Dendritic cell treated with granulocyte-macrophage colony-stimulating factor and Interleukin-4, amounts not matched to agents 40 ng/mL and 50 ng/mL, for 4 days (primary cell): ENCODE data around the gene PTPRN2.
"Not testable (repeated sequence)": the region's sequence is repeated elsewhere in the genome, so short reads cannot be mapped to it uniquely, and the experiment has no call there.

Source experiments
- H3K27ac Mint-ChIP-seq: one replicate; pipeline ENCODE4 v1.8.0; 2022; ENCODE audit warnings: mild to moderate bottlenecking, mixed read lengths
- H3K27me3 Mint-ChIP-seq: one replicate; pipeline ENCODE4 v1.8.0; 2022; ENCODE audit warnings: mild to moderate bottlenecking, mixed read lengths
- H3K36me3 Mint-ChIP-seq: one replicate; pipeline ENCODE4 v1.8.0; 2022; ENCODE audit warnings: low read depth, mixed read lengths
- H3K4me1 Mint-ChIP-seq: one replicate; pipeline ENCODE4 v1.8.0; 2022; ENCODE audit warnings: low read depth, mixed read lengths
- H3K4me3 Mint-ChIP-seq: one replicate; pipeline ENCODE4 v1.8.0; 2022; ENCODE audit warnings: mild to moderate bottlenecking, moderate library complexity, mixed read lengths
- H3K9me3 Mint-ChIP-seq: one replicate; pipeline ENCODE4 v1.8.0; 2022; ENCODE audit warnings: mixed read lengths
- intact Hi-C: fragments of 100-400 bp; cut with micrococcal nuclease; formaldehyde crosslinking; loops from one replicate; pipeline ENCODE4 v1.15.0; 2022

PTPRN2 gene

DNA sequence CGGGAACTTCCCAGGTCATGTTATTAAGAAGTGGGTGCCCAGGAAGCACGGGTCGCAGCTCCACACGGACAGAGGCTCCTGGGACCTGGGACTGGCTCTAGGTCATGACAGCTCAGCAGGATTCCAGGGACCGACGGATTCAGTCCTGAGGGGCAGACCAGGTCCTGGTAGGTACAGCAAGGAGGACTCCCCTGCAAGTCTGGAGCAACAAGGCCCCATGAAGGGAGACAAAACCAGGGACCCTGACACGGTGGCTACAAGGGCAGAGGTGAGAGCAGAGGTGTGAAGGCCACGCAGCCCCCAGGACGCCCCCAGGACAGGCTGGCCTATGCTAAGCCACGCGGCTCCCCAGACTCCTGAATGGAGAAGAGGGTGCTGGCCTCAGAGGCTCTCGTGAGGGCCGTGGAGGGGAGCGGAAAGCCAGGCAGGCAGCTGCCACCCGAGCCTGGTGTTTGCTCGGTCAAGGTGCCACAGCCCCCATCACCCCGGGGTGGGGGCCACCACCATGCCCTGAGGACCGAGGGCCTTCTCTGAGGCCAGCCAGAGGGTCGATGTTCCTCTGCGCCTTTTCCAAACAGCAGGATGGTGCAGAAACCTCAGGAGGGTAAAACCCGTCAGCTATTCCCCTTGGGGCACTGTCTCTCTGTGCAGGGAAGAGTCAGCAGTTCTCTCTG is 348.9 kb downstream of the PTPRN2 start:
- no peaks in the 10 kb centered on the region for H3K27me3 Mint-ChIP-seq
- no peaks in the 10 kb centered on the region for H3K4me1 Mint-ChIP-seq
- intact Hi-C loops = no loop called here
- no peak overlapping the region for H3K27ac Mint-ChIP-seq
- H3K9me3 Mint-ChIP-seq = peaks cover 43% of the 10 kb centered on the region
- H3K4me3 Mint-ChIP-seq = no peak overlapping the region
- no peaks in the 10 kb centered on the region for H3K36me3 Mint-ChIP-seq

DNA sequence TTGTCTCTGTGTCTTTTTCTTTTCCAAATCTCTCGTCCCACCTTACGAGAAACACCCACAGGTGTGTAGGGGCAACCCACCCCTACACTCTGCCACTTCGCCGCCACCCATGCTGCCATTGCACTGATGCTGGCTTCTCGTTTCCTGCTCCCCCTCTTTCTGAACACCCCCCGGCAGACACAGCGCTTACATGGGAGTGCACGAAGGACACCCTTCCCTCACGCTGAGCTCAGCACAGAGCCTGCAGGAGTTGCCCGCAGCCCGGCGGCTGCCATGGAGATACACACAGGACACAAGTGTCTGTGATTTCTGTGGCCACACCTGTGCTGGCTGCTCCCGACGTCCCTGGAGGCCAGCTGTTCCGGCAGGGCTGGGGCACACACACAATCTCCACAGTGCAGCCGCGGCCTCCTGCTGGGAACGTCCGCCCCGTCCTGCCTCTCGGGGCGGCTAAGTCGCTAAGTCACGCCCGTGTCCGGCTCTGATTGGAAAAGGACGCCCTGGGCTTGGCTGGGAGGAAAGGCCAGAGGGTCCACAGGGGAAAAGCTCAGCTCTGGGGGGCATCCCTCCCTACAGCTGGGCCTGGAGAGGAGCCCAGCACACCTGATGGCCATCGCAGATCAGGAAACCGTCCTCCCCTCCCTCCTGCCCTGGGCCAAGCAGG is 349.8 kb downstream of the PTPRN2 start:
- H3K9me3 Mint-ChIP-seq = peaks cover 50% of the 10 kb centered on the region
- no peaks in the 10 kb centered on the region for H3K4me1 Mint-ChIP-seq
- intact Hi-C loops = no loop called here
- no peaks in the 10 kb centered on the region for H3K36me3 Mint-ChIP-seq
- H3K27ac Mint-ChIP-seq = no peak overlapping the region
- no peaks in the 10 kb centered on the region for H3K27me3 Mint-ChIP-seq
- no peak overlapping the region for H3K4me3 Mint-ChIP-seq

DNA sequence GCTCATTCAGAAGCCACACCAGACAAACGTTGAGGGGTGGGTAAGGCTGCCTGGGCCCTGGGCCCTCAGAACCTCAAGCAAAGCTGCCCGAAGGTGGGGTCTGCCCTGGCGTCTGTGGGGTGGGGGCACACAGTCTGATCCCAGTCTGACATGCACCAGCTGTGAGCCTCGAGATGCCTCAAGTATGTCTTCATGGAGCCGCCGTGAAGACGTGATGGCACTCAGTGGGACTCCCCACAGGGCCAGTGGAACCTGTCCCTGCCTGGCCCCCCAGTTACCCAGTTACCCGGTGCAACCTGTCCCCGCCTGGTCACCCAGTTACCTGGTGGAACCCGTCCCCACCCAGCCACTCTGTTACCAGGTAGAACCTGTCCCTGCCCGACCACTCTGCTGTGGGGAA is 351.2 kb downstream of the PTPRN2 start:
- H3K36me3 Mint-ChIP-seq = no peaks in the 10 kb centered on the region
- intact Hi-C loops = no loop called here
- no peaks in the 10 kb centered on the region for H3K4me1 Mint-ChIP-seq
- no peak overlapping the region for H3K4me3 Mint-ChIP-seq
- H3K27me3 Mint-ChIP-seq = no peaks in the 10 kb centered on the region
- no peak overlapping the region for H3K27ac Mint-ChIP-seq
- H3K9me3 Mint-ChIP-seq = peaks cover 59% of the 10 kb centered on the region

DNA sequence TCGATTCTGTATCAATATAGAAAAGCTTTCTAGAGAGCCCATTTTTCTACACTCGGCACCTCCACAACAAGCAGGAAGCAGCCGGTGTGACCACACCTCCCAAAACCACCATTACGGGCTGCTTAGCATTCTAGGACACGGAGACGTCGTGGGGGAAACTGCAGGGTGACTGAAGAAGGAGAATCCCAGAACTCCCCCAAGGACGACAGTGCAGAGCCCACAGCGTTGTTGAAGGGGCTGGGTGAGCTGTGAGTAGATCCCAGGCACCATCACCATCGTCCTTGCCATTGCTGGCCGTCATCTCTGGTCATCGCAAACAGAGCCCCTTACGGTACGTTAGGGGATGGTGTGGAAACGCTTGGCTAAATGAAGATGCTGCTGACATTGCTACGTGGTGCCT is 351.8 kb downstream of the PTPRN2 start:
- Mint-ChIP-seq H3K4me3 (no peak overlapping the region), H3K27ac (no peak overlapping the region), H3K36me3 (no peaks in the 10 kb centered on the region), H3K4me1 (no peaks in the 10 kb centered on the region), H3K9me3 (peaks cover 65% of the 10 kb centered on the region), H3K27me3 (no peaks in the 10 kb centered on the region)
- intact Hi-C loops = no loop called here

DNA sequence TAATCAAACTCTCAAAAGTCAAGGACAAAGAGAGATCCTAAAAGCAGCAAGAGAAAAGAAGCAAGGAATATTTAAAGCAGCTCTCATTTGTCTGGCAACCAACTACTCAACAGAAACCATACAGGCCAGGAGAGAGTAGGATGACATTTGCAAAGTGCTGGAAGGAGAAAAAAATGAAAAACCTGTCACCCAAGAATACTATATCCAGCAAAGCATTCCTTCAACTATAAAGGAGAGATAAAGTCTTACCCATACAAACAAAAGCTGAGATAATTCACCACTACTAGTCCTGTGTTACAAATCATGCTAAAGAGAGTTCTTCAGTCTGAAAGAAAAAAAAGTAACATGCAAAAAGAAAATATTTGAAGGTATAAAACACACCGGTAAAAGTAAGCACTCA is 357.7 kb downstream of the PTPRN2 start:
- intact Hi-C loops = no loop called here
- peaks cover 60% of the 10 kb centered on the region for H3K9me3 Mint-ChIP-seq
- no peak overlapping the region for H3K4me3 Mint-ChIP-seq
- H3K27ac Mint-ChIP-seq = no peak overlapping the region
- H3K27me3 Mint-ChIP-seq = no peaks in the 10 kb centered on the region
- no peaks in the 10 kb centered on the region for H3K36me3 Mint-ChIP-seq
- H3K4me1 Mint-ChIP-seq = no peaks in the 10 kb centered on the region

DNA sequence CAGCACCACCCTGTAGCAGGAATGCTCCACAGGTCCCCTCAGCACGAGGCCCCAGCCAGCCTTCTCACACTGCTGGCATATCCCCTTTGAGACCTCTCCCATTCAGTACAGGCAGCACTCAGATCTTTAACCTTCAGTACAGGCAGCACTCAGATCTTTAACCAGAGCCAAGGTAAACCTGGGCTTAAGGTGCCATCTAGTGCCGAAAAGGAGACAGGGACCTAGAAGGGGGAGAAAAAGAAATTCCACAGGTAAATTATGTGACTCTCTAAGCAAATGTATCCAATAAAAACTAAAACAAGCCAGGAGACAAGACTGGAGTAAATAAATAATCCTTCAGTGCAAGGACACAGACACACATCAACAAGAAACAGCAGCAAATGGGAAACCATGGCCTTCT is 358.6 kb downstream of the PTPRN2 start:
- Mint-ChIP-seq H3K27me3 (no peaks in the 10 kb centered on the region), H3K36me3 (no peaks in the 10 kb centered on the region), H3K4me1 (no peaks in the 10 kb centered on the region), H3K27ac (no peak overlapping the region), H3K4me3 (no peak overlapping the region), H3K9me3 (peaks cover 55% of the 10 kb centered on the region)
- intact Hi-C loops = no loop called here

DNA sequence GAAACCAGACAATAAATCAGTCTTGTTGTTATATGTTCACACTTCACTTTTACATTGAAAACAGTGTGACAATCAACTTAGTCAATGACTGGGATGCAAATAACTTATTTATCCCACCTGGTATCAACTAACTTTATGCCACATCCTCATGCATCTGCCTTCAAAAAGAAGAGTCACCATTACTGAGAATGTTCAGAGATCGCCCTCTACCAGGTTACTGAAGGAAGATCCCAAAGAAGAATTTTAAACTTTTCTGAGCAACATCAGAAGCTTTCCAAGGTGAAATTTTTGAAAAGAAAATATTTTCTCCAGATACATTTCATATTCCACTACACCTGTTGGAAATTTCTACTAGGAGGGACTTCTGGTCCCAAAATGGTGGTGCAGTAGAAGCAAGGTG is 359.5 kb downstream of the PTPRN2 start:
- intact Hi-C loops = no loop called here
- H3K4me1 Mint-ChIP-seq = no peaks in the 10 kb centered on the region
- H3K4me3 Mint-ChIP-seq = no peak overlapping the region
- no peaks in the 10 kb centered on the region for H3K27me3 Mint-ChIP-seq
- H3K9me3 Mint-ChIP-seq = peaks cover 46% of the 10 kb centered on the region
- no peaks in the 10 kb centered on the region for H3K36me3 Mint-ChIP-seq
- no peak overlapping the region for H3K27ac Mint-ChIP-seq

DNA sequence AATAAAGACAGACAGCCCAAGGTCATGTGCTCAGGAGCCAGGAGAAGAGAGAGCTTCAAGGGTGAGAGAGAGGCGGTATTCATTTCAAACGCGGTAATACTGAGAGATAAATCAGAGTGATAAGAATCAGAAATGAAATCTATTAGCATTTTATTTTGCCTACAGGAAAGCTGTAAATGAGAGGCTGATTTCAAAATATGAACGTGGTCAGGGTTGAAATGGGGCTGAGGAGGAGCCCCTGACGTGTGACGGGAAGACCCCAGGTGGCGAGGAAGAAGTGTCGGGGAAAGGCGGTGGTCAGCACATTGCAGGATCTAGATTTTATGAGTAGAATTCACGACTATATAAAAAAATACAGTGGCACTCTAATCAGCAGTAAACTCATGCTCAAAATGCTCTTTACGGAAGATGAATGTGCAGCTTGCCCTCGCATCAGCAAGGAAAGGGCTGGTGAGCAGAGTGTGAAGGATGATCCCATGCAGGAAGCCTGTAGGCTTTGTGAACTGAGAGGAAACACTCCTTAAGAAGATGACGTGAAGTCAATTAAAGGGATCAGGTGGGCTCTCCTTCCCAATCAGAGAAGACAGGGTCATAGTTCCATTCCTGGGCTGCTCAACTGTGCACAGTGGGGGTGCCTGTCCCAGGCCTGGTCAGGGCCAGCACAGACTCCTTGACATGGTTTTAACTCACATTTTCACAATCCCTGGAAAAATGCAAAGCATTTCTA is 360.2 kb downstream of the PTPRN2 start:
- no peaks in the 10 kb centered on the region for H3K27me3 Mint-ChIP-seq

DNA sequence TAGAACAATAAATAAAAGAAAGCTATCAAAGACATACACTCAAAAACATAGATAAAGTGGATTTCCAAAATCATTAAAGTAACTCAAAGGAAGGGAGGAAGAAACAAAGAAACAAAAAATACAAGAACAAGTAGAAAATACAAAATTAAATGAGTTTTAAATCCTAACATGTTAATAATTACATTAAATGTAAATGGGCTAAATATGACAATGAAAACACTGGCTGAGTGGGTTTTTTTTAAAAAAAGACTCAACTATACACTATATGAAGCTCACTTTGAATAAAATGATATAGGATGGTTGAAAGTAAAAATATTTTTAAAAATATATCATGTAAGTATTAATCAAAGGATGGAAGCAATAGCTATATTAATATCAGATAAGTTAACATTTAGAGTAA is 371.4 kb downstream of the PTPRN2 start:
- Mint-ChIP-seq H3K4me1 (no peaks in the 10 kb centered on the region), H3K27ac (no peak overlapping the region), H3K27me3 (no peaks in the 10 kb centered on the region), H3K4me3 (no peak overlapping the region), H3K36me3 (no peaks in the 10 kb centered on the region), H3K9me3 (peaks cover 51% of the 10 kb centered on the region)
- intact Hi-C loops = no loop called here

More for the DNA sequence above, 360.2 kb downstream of the PTPRN2 start:
- Mint-ChIP-seq H3K4me3 (no peak overlapping the region), H3K4me1 (no peaks in the 10 kb centered on the region), H3K9me3 (peaks cover 50% of the 10 kb centered on the region), H3K36me3 (no peaks in the 10 kb centered on the region), H3K27ac (no peak overlapping the region)
- intact Hi-C loops = no loop called here

DNA sequence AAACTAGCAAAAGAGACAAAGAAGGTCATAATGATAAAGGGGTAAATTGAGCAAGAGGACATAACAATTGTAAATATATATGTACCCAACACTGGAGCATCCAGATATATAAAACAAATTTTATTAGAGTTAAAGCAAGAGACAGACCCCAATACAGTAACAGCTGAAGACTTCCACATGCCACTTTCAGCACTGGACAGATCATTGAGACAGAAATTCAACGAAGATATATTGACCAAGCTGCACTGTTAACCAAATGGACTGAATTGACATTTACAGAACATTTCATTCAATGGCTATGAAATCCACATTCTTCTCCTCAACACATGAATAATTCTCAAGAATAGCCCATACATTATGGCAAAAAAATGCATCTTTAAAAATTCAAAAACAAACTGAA is 378.2 kb downstream of the PTPRN2 start:
- H3K27me3 Mint-ChIP-seq = peaks cover 2% of the 10 kb centered on the region
- H3K27ac Mint-ChIP-seq = no peak overlapping the region
- peaks cover 48% of the 10 kb centered on the region for H3K9me3 Mint-ChIP-seq
- no peaks in the 10 kb centered on the region for H3K4me1 Mint-ChIP-seq
- H3K36me3 Mint-ChIP-seq = no peaks in the 10 kb centered on the region
- intact Hi-C loops = no loop called here
- no peak overlapping the region for H3K4me3 Mint-ChIP-seq

DNA sequence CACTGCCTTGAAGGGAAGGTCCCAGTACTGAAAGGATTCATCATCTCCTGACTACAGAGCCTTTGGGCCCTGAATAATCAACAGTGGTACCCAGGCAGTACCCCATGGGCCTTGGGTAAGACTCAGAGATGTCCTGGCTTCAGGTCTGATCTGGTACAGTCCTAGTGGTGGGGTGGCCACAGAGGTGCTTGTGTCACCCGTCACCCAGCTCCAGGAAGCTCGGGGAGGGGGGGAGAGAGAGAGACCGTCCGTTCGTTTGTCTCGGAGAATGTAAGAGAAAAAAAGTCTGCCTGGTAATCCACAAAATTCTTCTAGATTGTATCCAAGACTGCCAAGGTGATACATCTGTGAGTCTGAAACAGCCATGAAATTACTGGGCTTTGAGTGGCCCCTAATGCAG is 381.3 kb downstream of the PTPRN2 start:
- H3K4me3 Mint-ChIP-seq = no peak overlapping the region
- H3K27me3 Mint-ChIP-seq = peaks cover 9% of the 10 kb centered on the region
- H3K9me3 Mint-ChIP-seq = peaks cover 41% of the 10 kb centered on the region
- no peaks in the 10 kb centered on the region for H3K36me3 Mint-ChIP-seq
- no peaks in the 10 kb centered on the region for H3K4me1 Mint-ChIP-seq
- no peak overlapping the region for H3K27ac Mint-ChIP-seq
- intact Hi-C loops = no loop called here

DNA sequence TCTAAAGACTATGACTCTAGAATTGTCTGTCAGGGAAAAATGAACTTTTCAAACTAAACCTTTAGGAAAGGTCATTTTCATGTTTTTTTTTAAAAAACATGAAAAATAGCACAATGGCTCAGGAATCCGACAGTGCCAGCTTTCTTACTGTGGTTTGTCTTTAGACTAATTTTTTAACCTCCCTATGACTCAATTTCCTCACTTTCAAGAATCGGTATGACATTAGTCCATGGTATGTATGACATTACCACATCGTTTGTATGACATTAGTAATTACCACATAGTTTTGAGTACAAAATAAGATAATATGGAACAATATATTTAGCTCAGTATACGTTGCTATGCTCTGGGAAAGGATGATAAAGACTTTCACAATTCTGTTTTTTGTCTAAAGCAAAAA is 383.2 kb downstream of the PTPRN2 start:
- intact Hi-C loops = no loop called here
- Mint-ChIP-seq H3K36me3 (no peaks in the 10 kb centered on the region), H3K27me3 (peaks cover 9% of the 10 kb centered on the region), H3K9me3 (peaks cover 31% of the 10 kb centered on the region), H3K4me3 (no peak overlapping the region), H3K4me1 (no peaks in the 10 kb centered on the region), H3K27ac (no peak overlapping the region)

DNA sequence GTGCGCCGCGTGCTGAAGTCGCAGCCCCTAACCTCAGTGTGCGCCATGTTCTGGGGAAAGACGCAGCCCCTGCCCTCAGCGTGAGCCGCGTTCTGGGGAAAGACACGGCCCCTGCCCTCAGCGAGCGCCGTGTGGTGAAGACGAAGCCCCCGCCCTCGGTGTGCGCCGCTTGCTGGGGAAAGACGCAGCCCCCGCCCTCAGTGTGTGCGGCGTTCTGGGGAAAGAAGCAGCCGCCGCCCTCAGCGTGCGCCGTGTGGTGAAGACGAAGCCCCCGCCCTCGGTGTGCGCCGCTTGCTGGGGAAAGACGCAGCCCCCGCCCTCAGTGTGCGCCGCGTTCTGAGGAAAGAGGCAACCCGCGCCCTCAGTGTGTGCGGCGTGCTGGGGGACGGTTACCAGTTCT is 383.7 kb downstream of the PTPRN2 start:
- H3K4me1 Mint-ChIP-seq, intact Hi-C loops, H3K27me3 Mint-ChIP-seq, H3K36me3 Mint-ChIP-seq, H3K27ac Mint-ChIP-seq, H3K4me3 Mint-ChIP-seq: not testable (repeated sequence)
- peaks cover 31% of the 10 kb centered on the region for H3K9me3 Mint-ChIP-seq

DNA sequence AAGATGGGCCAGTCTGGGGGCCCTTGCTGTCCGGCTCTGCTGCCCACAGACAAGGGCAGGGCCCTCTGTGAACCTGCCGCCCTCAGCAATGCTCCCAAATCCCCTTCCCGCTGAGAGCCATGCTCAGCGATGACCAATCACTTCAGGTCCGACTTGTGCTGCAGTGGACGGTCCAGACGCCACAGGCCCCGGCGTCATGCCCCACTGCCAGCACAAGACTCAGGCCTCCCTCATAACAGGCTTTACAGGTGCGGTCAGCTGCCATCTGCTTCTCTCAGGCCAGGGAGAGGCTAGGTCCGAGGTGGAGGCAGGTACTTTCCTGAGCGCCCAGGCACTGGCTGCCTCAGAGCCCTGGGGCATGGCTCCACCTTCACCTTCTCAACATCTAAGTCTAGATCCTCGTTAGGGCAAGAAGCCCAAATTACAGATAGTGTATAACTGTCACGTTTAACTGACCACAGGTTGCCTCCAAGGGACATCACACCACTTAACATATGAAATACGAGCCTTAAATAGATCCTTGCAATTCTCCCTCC is 393.2 kb downstream of the PTPRN2 start:
- no peak overlapping the region for H3K4me3 Mint-ChIP-seq
- intact Hi-C loops = no loop called here
- H3K27me3 Mint-ChIP-seq = no peaks in the 10 kb centered on the region
- H3K27ac Mint-ChIP-seq = no peak overlapping the region
- H3K36me3 Mint-ChIP-seq = no peaks in the 10 kb centered on the region
- no peaks in the 10 kb centered on the region for H3K4me1 Mint-ChIP-seq
- peaks cover 88% of the 10 kb centered on the region for H3K9me3 Mint-ChIP-seq
